Spleen (tissue), 11 donors: Measurements from ENCODE around the gene STK24. TPM values are rescaled to one million over a fixed set of nuclear protein-coding genes. Genes with fewer than 3 reads are reported as not detected.

Experiments used
- DNase-seq: peaks from one replicate; pipeline ENCODE4 v3.0.0-alpha.2; 2020
- H3K27ac ChIP-seq, 8 donors: fragments of 200-600 bp; sonication (generic) in 7 of 8; 1 replicate in 4 of 8; 2 replicates in 4 of 8; pipeline versions ENCODE4 v1.5.0 to v1.8.0; 2016 to 2021; ENCODE audit warnings: inconsistent platforms in 4 of 8, mild to moderate bottlenecking in 4 of 8, moderate library complexity in 1 of 8
- H3K27me3 ChIP-seq, 7 donors: fragments of 200-600 bp; sonication (generic) in 6 of 7; replicated peaks in 1 of 7; 1 replicate in 4 of 7; 2 replicates in 3 of 7; pipeline versions ENCODE4 v1.5.0 to v1.8.0; 2016 to 2021; ENCODE audit warnings: inconsistent platforms in 3 of 7, mild to moderate bottlenecking in 1 of 7
- H3K36me3 ChIP-seq, 6 donors: fragments of 200-600 bp; sonication (generic) in 5 of 6; 1 replicate in 4 of 6; 2 replicates in 2 of 6; pipeline versions ENCODE4 v1.5.0 to v1.8.0; 2016 to 2021; ENCODE audit warnings: inconsistent platforms in 2 of 6
- H3K4me1 ChIP-seq, 6 donors: fragments of 200-600 bp; sonication (generic) in 5 of 6; 1 replicate in 3 of 6; 2 replicates in 3 of 6; pipeline versions ENCODE4 v1.5.0 to v1.8.0; 2016 to 2021; ENCODE audit warnings: inconsistent platforms in 3 of 6
- H3K4me3 ChIP-seq, 8 donors: fragments of 200-600 bp; sonication (generic) in 7 of 8; 1 replicate in 4 of 8; 2 replicates in 4 of 8; pipeline versions ENCODE4 v1.5.0 to v1.8.0; 2016 to 2021; ENCODE audit warnings: inconsistent platforms in 4 of 8, mild to moderate bottlenecking in 4 of 8, moderate library complexity in 2 of 8
- H3K9me3 ChIP-seq, 8 donors: fragments of 200-600 bp; sonication (generic) in 7 of 8; 1 replicate in 4 of 8; 2 replicates in 4 of 8; pipeline versions ENCODE4 v1.5.0 to v1.8.0; 2016 to 2021; ENCODE audit warnings: inconsistent platforms in 4 of 8
- POLR2A ChIP-seq, 3 donors: fragments of 450-650 bp; IDR thresholded peaks; one replicate each; pipeline ENCODE4 v1.5.1; 2017; ENCODE audit warnings: antibody characterized with exemption in 3 of 3, mild to moderate bottlenecking in 1 of 3
- POLR2AphosphoS5 ChIP-seq, 3 donors: sonication (generic); formaldehyde crosslinking; IDR thresholded peaks; one replicate each; pipeline ENCODE4 v1.5.1; 2017; ENCODE audit warnings: antibody characterized with exemption in 3 of 3
- WGBS, 5 donors: extraction: QIAGEN DNeasy Blood & Tissue Kit in 3 of 5; methylation state at CpG; one replicate each; pipeline versions ENCODE4 v1.1.5 to v1.1.7; 2013 to 2018; 5-methylcytosine and 5-hydroxymethylcytosine counted together
- intact Hi-C: fragments of 100-400 bp; cut with DNase I; formaldehyde crosslinking; loops from one replicate; pipeline ENCODE4 v1.15.0; 2023; ENCODE audit warnings: low total_unique reads
- polyA plus RNA-seq, 3 donors: library from polyadenylated mRNA; stranded (reverse); fragments of 200-250 nt; gene quantifications; one replicate each; pipeline ENCODE4 v1.2.1, GENCODE V29; 2013
- total RNA-seq, 7 donors: library from RNA; depleted of rRNA in 3 of 7; stranded (reverse); fragments of >200 nt in 3 of 7; fragmentation: NEBNext Ultra II Directional in 4 of 7; extraction: Animal tissue kit (Norgen Biotek cat#: 25700) in 4 of 7; gene quantifications; one replicate each; pipeline versions ENCODE4 v1.1.0 to v1.2.1, GENCODE V29; 2016 to 2021
- TF ChIP-seq, protein P1 (sequence below), 11 experiments: fragments of 200-600 bp in 7 of 11; fragments of 450-650 bp in 4 of 11; sonication (generic) in 4 of 11; IDR thresholded peaks in 8 of 11; conservative IDR thresholded peaks in 3 of 11; 1 replicate in 7 of 11; 2 replicates in 4 of 11; pipeline versions ENCODE4 v1.4.0 to v1.8.0; 2016 to 2021; ENCODE audit warnings: antibody characterized with exemption in 11 of 11, inconsistent platforms in 4 of 11, mild to moderate bottlenecking in 1 of 11
- donor health status: healthy with polysubstance abuse.
- donor health status: DM: no; HTN: no; CAD: no; lungs with moderate emphysema.
- donor health status: DM: no; HTN: no; CAD: no.
- donor health status: Bipolar disorder and iron deficiency.
- donor health status: healthy.
- donor health status: DM: no; HTN: no; CAD: no.
- donor health status: DM: yes; HTN: yes; CAD: no.

Gene STK24
- total and polyA plus RNA-seq, 10 donors: 36.5 to 132 (median 94.5) TPM

DNA sequence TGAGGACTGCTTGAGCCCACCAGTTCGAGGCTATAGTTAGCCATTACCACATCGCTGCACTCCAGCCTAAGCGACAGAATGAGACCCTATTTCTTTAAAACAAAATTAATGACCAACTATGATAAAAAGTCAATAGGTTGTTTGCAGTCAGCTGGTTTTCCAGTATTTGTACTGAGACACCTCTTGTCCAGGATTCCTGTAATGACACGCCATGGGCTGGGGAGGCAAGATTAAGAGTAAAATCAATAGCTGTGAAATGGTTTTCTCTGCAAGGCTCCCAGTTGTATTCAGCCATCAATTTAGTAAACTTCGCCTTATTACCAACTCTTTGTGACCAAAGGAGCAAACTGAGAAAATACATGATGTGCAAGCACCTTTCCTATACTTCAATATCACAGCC, 29.5 kb downstream of the STK24 start:
- TF ChIP-seq POLR2AphosphoS5 (IDR thresholded peaks at IDR 0.05): no peak
- no peak for TF ChIP-seq POLR2A (IDR thresholded peaks at IDR 0.05)
- TF ChIP-seq, protein P1, sequence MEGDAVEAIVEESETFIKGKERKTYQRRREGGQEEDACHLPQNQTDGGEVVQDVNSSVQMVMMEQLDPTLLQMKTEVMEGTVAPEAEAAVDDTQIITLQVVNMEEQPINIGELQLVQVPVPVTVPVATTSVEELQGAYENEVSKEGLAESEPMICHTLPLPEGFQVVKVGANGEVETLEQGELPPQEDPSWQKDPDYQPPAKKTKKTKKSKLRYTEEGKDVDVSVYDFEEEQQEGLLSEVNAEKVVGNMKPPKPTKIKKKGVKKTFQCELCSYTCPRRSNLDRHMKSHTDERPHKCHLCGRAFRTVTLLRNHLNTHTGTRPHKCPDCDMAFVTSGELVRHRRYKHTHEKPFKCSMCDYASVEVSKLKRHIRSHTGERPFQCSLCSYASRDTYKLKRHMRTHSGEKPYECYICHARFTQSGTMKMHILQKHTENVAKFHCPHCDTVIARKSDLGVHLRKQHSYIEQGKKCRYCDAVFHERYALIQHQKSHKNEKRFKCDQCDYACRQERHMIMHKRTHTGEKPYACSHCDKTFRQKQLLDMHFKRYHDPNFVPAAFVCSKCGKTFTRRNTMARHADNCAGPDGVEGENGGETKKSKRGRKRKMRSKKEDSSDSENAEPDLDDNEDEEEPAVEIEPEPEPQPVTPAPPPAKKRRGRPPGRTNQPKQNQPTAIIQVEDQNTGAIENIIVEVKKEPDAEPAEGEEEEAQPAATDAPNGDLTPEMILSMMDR (IDR thresholded peaks at IDR 0.05 in 8 of 11, conservative IDR thresholded peaks at IDR 0.05 in 3 of 11): no peak
- Histone ChIP-seq H3K27ac (no peak overlapping the region), H3K27me3 (no peaks in the 10 kb centered on the region), H3K9me3 (no peaks in the 10 kb centered on the region), H3K4me1 (peaks cover 28 to 98% (median 62%) of the 10 kb centered on the region in 6 donors), H3K4me3 (no peak overlapping the region), H3K36me3 (peaks cover 0 to 34% (median 0%) of the 10 kb centered on the region in 6 donors)
- DNase-seq: no peak
- intact Hi-C loops: no loop called here
- WGBS, 5 donors: 97 to 99% (median 98%) methylated on average over 5 of the region's 5 CpGs

DNA sequence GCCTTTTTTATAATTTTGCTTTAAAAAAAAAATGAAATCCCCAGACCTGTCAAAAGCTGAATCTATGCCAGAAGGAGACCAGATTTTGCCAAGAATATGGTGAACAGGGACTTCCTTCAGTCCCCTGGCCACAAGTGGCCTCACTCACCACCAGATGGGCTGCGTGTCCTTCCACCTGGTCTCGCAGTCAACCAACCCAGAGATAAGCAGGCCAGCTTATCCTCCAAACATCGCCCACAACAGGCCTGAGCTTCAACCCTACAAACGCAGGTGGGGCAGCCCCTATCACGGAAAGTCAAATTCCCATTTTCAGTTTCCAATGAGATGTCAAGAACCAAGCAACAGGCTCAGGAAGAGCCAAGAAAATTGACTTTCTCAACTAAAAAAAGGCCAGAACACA, 30.5 kb downstream of the STK24 start:
- no peak for DNase-seq
- Histone ChIP-seq H3K4me1 (peaks cover 35 to 98% (median 69%) of the 10 kb centered on the region in 6 donors), H3K36me3 (peaks cover 0 to 30% (median 0%) of the 10 kb centered on the region in 6 donors), H3K4me3 (no peak overlapping the region), H3K27me3 (no peaks in the 10 kb centered on the region), H3K9me3 (no peaks in the 10 kb centered on the region), H3K27ac (peak overlapping the region in 1 of 8 donors; percentile 1)
- TF ChIP-seq, protein P1 (IDR thresholded peaks at IDR 0.05 in 8 of 11, conservative IDR thresholded peaks at IDR 0.05 in 3 of 11): no peak
- TF ChIP-seq POLR2A (IDR thresholded peaks at IDR 0.05): no peak
- 57 to 90% (median 82%) methylated on average over 5 of the region's 5 CpGs for WGBS, 5 donors
- intact Hi-C loops: no loop called here

DNA sequence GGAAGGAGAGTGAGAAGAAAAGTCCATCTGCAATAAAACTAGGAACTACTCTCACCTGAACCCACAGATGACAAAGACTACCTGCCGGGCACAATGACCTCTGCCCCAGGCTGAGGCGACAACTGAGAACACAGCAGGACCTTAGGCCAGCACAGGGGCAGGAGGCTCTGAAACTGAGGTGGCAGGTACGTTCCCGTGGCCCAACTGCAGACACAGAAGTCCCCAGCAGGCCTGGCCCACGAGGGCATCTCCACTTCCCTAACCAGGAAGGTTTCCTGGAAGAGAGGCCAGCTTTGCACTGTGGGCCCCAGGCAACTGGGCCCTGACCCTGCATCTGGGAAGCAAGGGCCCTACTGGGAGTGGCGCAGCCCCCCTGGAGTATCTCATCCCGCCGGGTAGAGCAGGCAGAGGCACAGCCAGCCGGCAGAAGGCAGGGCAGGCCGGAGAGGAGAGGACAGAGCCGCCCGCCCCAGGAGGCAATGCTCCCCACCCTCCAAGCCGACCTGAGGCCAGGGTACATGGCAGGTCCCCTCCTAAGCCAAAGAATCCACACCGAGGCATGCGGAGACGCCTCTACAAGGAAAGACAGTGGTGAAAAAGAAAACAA, 32.7 kb downstream of the STK24 start:
- Histone ChIP-seq H3K27ac (peak overlapping the region in 1 of 8 donors; percentile 81), H3K4me1 (peaks cover 41 to 100% (median 81%) of the 10 kb centered on the region in 6 donors), H3K9me3 (no peaks in the 10 kb centered on the region), H3K4me3 (no peak overlapping the region), H3K27me3 (no peaks in the 10 kb centered on the region), H3K36me3 (peaks cover 0 to 16% (median 0%) of the 10 kb centered on the region in 6 donors)
- 84 to 88% (median 84%) methylated on average over 14 to 16 of the region's 16 CpGs for WGBS, 5 donors
- intact Hi-C loops: no loop called here
- TF ChIP-seq, protein P1 (IDR thresholded peaks at IDR 0.05 in 8 of 11, conservative IDR thresholded peaks at IDR 0.05 in 3 of 11): no peak
- TF ChIP-seq POLR2AphosphoS5 (IDR thresholded peaks at IDR 0.05) (peak in 1 of 3 donors; percentile 38), POLR2A (IDR thresholded peaks at IDR 0.05) (no peak)
- no peak for DNase-seq

DNA sequence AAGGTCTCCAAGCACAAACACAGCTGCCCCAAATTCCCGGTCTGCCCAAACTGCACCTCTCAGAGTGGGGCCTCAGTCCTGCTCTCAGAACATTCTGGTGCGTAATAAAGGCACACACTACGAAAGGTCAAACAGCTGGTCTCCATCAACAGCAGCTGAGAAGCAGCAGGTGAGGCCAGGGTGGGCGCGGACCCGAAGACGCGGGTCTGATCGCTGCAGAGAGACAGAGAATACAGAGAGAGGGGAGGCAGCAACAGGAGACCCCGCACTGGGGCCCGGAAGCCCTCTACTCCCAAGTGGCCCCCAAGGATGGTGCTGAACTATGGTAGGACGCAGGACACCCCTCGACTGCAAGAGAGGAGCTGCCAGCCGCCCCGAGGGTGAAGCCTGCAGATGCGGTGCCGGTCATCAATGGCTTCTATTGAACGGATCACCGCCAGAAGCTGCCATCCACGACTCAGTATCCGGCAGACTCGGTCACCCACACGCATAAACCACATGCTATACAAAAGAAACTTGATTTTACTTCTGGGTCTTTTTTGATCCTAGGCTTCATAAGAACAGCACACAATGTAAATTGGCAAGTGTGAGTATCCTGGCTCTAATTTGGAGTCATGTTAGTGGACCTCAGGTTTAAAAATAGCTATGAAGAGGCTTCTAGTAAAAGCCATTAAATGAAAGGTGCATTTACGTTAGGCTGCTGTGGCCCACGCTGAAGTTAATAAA, 33.4 kb downstream of the STK24 start:
- no peaks in the 10 kb centered on the region for H3K27me3 ChIP-seq
- H3K36me3 ChIP-seq: peaks cover 0 to 21% (median 0%) of the 10 kb centered on the region in 6 donors
- peak overlapping the region in 5 of 8 donors; percentile 4 to 57 (median 21) for H3K4me3 ChIP-seq
- no peaks in the 10 kb centered on the region for H3K9me3 ChIP-seq
- 66 to 71% (median 67%) methylated on average over 25 of the region's 25 CpGs for WGBS, 5 donors
- intact Hi-C loops: no loop called here
- H3K27ac ChIP-seq: peak overlapping the region in 6 of 8 donors; percentile 57 to 81 (median 72)
- DNase-seq: no peak
- TF ChIP-seq POLR2A (IDR thresholded peaks at IDR 0.05) (no peak), POLR2AphosphoS5 (IDR thresholded peaks at IDR 0.05) (no peak)
- TF ChIP-seq, protein P1 (IDR thresholded peaks at IDR 0.05 in 8 of 11, conservative IDR thresholded peaks at IDR 0.05 in 3 of 11): no peak
- H3K4me1 ChIP-seq: peaks cover 38 to 100% (median 83%) of the 10 kb centered on the region in 6 donors
